Measurements from ENCODE around the gene CHCHD1.

GRCh38 chr10:73797324-73798025 is 15.6 kb downstream of the CHCHD1 start:
- TF ChIP-seq CTCF (IDR thresholded peaks at IDR 0.05) (no peak), ZFX (IDR thresholded peaks at IDR 0.05; ENCODE audit: borderline replicate concordance) (no peak)
